HG03558 (cell line): ENCODE measurements around the gene RFX3.
"Not testable (repeated sequence)": the region's sequence is repeated elsewhere in the genome, so short reads cannot be mapped to it uniquely, and the experiment has no call there.

Experiments used
- ATAC-seq: cut with Tn5 transposase; IDR thresholded peaks from one replicate; pipeline ENCODE4 v1.9.1; 2021; ENCODE audit warnings: moderate number of reproducible peaks; ENCODE audit not compliant: unreplicated experiment; ENCODE audit errors: extremely low read depth

The RFX3 gene

GRCh38 chr9:3361689-3362392 is 164.0 kb downstream of the RFX3 start:
- ATAC-seq, result no peak

- no peak for ATAC-seq
Measured at GRCh38 chr9:3361116-3361515, 164.7 kb downstream of the RFX3 start.

DNA sequence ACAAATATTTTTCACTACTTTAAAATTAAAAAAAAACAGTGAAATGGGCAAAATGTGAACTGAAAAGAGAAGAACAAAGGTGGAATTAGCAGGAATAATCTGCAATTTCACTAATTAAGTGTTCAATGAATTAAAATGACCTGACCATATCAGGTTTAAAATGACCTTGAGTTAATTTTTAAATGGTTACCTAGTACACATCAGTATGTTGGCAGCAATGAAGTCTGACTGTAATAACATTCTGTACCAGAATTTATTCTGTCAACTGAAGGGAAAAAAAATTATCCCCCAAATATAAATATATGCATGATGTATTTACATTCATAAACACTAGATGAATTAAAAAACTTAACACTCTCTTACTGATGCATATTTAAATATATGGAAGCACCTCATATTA is 165.6 kb downstream of the RFX3 start:
- ATAC-seq, result no peak

GRCh38 chr9:3359778-3360177 is 166.0 kb downstream of the RFX3 start:
- no peak for ATAC-seq

DNA sequence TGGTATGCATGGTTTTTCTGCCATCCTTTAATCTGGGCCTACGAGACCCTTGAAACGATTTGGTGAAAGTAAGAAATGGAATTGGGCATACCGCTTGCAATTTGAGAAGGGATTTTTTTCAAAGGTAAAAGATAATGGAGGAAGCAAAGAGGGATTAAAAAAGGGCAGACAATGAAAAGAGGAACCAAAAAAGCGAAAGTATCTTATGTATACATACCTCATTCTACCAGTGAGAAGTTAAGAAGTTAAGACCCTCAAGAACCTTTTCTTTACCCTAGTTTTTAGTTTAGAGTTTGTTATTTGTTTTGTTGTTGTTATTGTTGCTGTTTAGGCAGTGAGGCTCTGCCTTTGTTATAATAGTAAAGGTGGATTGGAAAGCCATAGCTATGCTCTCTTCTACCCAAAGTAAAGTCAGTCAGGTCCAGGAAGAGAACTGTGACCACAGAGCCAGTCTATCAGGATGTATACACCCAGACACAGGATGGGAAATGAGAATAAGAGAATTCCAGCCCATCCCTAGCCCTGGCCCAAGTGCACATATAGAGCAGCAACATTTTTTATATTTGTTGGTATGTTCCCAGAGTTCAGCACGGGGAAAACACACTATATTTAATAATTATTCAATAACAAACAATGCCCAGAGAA is 166.6 kb downstream of the RFX3 start:
- ATAC-seq, result no peak

- ATAC-seq, result no peak
Measured at GRCh38 chr9:3348169-3348568, 177.6 kb downstream of the RFX3 start.

DNA sequence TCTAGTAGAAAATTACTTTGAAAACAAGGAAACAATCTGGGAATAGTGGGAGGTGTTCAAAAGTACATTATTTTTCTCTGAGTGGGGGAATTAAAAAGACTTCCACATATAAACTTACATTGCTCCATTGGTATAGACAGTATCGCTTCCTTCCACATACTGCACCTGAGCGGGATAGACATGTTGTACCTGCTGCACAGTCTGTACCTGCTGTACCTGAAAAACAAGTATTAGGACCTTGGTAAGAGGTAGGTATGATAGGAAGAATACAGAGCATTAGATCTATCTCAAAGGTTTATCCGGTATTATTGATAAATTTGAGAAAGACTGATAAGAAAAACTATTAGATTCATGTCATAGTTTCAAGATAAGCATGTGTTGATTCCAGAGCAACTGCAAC is 179.3 kb downstream of the RFX3 start:
- no peak for ATAC-seq

DNA sequence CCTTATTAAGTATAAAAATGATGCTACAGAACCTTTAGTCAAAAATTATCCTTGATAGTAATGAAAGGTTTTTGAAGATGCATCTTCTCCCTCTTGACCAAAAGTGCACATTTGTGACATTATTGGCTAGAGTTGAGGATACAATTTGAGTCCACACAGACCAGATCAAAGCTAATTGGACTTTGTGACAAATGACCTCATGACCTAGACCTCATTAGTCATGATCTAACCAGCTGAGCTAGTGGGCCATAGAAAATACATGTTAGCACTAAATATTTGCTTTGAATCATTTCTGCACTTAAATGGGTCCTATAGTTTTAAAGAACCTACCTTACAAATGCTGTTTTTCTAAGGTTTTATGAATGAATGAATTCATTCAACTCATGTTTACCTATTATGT is 182.1 kb downstream of the RFX3 start:
- ATAC-seq, result no peak

GRCh38 chr9:3342159-3342777 is 183.5 kb downstream of the RFX3 start:
- no peak for ATAC-seq

DNA sequence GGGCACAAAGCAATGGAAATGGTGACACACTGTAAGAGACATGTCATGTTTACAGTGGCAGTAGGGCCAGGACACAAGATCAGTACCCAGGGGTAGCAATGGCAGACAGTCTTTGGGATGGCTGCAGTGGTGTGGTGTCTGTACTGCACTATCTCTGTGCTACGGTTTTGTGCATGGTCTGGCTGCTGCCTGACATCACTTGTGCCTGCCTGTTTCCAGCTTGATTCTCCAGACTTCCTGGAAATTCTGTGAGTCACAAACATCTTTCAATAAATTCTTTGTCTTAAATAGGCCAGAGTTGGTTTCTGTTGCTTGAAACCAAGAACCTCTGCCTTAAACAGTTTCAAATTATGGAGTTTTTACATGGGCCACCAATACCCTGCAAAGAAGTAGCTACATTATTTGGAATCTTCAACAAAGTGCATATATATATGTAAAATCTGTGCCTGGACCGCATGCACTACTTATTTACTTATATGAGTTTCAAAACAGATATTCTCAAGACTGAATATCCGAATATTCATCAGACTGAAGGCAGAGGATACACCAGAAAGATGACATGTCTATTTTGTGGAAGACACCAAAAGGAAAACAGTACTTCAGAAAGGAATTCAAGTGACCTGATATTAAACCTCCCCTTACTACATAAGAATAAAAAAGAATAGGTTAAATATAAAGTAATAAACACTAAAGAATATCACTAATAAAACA is 188.1 kb downstream of the RFX3 start:
- ATAC-seq, result no peak

GRCh38 chr9:3336951-3337350 is 188.8 kb downstream of the RFX3 start:
- ATAC-seq, result no peak

- ATAC-seq, result no peak
Measured at GRCh38 chr9:3332802-3333201, 193.0 kb downstream of the RFX3 start.

GRCh38 chr9:3331801-3332200 is 194.0 kb downstream of the RFX3 start:
- ATAC-seq, result no peak

GRCh38 chr9:3330792-3331420 is 194.9 kb downstream of the RFX3 start:
- no peak for ATAC-seq

- no peak for ATAC-seq
Measured at GRCh38 chr9:3329361-3329760, 196.4 kb downstream of the RFX3 start.

DNA sequence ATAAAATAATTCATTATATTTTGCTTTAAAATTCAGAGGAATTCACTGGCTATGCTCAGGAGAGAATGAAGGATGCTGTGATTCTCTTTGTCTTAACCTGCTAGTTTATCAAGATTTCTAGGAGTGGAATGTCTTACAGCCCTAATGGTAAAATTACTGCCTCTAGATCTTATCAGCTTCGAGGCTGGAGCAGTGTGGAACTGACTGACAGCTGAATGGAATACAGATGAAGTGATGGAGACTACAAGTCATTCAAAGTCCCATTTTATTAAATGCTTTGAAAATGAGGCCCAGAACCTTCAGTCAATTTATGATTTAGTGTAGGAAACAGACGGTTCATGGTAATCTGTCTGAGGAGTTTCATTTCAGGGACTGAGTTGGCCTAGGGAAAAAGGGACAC is 202.1 kb downstream of the RFX3 start:
- no peak for ATAC-seq

DNA sequence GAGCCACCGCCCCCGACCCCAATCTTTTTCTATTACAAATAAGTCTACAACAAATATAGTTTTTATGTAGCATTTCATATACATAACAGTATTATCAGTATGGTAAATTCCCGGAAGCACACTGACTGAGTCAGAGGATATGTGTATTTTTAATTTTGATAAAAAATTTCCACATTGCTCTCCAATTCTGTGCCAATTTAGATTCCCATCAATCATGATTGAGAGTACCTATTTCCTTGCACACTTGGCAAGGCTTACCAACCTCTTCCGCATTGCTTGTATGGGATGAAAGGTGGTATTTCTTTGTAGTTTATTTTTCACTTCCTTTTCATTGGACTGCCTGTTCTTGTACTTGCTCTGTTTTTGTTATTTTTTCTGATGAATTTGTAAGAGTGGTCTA is 204.6 kb downstream of the RFX3 start:
- no peak for ATAC-seq

DNA sequence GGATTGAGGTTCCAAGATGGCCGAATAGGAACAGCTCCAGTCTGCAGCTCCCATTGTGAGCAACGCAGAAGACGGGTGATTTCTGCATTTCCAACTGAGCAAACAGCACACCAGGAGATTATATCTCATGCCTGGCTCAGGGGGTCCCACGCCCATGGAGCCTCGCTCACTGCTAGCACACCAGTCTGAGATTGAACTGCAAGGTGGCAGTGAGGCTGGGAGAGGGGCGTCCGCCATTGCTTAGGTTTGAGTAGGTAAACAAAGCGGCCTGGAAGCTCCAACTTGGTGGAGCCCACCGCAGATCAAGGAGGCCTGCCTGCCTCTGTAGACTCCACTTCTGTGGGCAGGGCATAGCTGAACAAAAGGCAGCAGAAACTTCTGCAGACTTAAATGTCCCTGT is 213.2 kb downstream of the RFX3 start:
- ATAC-seq, result not testable (repeated sequence)

DNA sequence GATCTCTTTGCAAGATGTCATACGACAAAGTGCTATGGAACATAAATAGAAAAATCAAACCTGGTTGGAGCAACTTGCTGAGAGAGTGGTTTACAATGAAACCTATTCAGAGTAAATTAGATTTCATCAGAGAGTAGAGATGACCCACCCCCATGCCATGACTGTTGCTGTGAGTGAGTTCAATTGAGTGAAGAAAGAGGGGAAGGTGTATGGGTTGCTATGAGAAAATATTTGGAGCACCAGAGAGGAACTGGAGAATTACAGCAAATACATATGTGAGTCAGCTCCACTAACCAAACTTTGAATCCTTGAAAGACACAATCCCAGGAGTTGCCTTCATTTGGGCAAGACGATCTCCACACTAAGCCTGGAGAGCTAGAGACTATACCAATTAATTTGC is 217.2 kb downstream of the RFX3 start:
- ATAC-seq, result no peak

- not testable (repeated sequence) for ATAC-seq
Measured at GRCh38 chr9:3304388-3304787, 221.4 kb downstream of the RFX3 start.

- ATAC-seq, result peak; percentile 96
Measured at GRCh38 chr9:3299872-3300271, 225.9 kb downstream of the RFX3 start.
